ENCODE data around the gene ELN.

The ELN gene

DNA sequence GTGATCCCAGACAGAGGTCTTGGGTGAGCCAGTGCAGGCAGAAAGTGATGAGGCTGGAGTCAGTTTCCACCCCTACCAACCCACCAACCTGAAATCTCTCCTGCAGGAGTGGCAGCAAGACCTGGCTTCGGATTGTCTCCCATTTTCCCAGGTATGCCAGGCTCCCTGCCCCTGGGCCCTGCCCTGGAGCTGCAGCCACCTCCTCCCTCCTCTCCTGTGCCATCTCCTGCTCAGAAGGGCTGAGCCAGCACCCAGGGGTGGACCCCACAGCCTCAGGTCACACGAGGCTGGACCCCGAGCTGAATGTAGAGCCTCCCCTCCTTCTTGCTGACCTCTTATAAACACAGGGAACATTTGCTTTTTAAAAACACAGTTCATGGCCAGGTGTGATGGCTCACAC is 38.7 kb downstream of the ELN start:
- DNase-seq = no peak

- no peak for DNase-seq
Observed at GRCh38 chr7:74068378-74069085, 40.6 kb downstream of the ELN start.

GRCh38 chr7:74069086-74069541 is 41.1 kb downstream of the ELN start:
- DNase-seq = no peak

- DNase-seq = no peak
Observed at GRCh38 chr7:74069790-74070618, 42.0 kb downstream of the ELN start.

GRCh38 chr7:74070619-74070921 is 42.6 kb downstream of the ELN start:
- no peak for DNase-seq

DNA sequence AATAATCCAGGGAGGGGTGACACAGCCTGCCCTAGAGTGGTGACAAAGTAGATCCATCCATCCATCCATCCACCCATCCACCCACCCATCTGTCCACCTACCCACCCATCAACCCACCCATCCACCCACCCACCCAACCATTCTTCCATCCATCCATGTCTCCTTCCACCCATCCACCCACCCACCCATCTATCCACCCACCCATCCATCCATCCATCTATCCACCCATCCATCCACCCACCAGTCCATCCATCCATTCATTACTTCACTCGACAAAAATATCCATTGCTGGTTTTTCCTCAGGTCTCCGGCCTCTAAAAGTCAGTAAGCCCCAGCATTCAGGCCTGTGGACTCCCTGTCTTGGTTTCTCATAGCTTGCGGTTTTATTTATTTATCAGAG is 43.1 kb downstream of the ELN start:
- DNase-seq = no peak

DNA sequence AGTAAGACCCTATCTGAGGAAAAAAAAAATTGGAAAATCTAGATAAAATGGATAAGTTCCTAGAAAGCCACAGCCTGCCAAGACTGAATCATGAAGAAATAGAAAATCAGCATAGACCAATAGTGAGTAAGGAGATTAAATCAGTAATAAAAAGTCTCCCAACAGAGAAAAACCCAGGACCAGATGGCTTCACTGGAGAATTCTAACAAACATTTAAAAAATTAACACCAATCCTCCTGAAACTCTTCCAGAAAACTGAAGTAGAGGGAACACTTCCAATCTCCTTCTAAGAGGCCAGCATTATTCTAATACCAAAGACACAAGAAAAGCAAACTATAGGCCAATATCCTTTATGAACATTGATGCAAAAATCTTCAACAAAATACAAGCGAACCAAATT is 46.8 kb downstream of the ELN start:
- DNase-seq = no peak

- DNase-seq = no peak
Observed at GRCh38 chr7:74078461-74078860, 50.5 kb downstream of the ELN start.

GRCh38 chr7:74082770-74083116 is 54.8 kb downstream of the ELN start:
- no peak for DNase-seq

DNA sequence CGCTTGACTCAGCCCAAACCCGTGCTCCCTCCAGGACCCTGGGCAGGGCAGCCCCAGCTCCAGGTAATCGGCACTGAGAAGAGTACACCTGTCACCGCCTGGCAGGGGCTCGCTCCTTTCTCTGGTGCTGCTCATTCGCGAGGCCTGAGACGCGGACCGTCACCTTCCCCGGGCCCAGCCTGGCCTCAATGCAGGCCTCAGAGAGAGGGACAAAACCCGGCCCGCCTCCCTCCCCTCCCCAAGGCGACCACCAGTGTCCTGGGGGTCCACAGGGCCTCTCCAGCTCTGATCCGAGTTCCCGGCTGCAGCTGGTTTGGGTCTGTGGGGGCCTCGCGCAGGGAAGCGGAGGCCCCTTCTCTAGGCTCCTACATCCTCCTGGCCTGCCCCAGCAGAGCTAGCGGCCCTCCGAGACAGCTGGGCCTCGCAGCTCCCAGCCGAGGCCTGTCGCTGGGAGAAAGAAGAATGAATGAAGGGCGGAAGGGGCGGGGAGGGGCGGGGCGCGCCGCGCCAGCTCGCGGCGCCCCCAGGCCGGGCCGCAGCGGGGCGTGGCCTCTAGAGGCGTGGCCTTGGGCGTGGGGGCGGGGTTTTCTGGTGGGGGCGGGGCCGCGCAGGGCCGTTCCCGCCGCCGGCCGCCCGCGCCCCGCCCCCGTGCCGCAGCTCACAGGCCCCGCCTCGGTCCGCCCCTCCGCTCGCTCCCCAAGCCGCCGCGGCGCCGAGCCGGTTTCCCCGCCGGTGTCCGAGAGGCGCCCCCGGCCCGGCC is 55.3 kb downstream of the ELN start, which contains the start of gene LIMK1:
TSS of gene LIMK1 (plus strand) at position 688 of the 760 bp plus-strand sequence. CDS start 187 bp downstream, outside the sequence.
- peak; percentile 80 for DNase-seq

DNA sequence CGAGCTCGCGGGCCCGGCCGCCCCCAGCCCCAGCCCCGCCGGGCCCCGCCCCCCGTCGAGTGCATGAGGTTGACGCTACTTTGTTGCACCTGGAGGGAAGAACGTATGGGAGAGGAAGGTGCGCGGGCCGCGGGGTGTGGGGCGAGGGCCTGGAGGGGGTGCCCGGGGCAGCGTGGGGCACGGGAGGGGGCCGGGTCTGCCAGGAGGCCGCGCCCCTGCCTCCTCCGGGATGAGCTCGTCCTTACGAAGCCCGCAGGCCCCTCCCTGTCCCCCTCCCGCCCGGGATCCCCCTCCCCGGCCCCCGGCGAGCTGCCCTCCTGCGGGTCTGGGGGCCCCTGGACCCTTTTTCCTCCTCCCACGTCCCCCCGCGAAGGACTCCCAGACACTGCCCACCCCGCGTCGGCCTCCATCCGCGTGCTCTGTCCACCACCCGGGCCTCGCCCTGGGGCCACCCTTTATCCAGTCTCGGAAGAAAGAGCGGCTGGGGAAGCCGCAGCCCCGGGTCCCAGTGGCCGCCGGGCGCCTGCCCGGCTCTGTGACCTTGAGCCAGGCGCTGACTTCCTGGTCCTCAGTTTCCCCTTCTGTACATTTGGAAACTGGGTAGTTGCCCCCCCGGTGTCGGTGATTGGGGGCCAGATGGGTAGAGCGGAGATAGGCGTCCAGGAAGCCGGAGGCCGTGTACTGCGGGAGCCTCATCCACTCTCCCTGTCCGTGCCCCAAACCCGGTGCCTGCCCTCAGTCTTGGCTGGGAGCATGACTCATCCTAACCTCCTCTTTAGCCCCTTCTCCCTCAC is 56.2 kb downstream of the ELN start:
- DNase-seq = peak; percentile 55

- no peak for DNase-seq
Observed at GRCh38 chr7:74084722-74085578, 57.0 kb downstream of the ELN start.

DNA sequence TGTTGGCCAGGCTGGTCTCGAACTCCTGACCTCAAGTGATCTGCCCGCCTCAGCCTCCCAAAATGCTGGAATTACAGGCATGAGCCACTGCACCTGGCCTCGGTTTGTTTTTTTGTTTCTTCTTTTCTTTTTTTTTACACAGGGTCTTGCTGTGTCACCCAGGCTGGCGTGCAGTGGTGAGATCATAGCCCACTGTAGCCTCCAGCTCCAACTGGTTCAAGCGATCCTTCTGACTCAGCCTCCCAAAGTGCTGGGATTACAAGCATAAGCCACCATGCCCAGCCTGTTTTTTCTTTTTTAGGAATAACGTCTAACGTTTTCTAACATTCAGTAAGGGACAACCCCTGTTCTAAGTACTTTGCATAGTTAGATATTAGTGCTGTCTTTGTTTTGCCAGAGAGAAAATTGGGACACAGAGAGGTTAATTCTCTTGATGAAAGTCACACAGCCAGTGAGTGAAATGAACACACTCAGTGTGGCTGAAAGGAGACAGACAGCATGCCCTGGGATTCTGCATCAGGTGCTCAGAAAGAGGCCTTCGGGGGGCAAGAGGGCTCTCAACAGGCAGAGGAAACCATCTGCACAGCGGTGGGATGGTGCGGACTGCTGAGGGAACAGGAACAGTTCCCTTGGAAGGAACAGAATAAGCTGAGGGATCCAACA is 59.9 kb downstream of the ELN start:
- no peak for DNase-seq

GRCh38 chr7:74092321-74092963 is 64.5 kb downstream of the ELN start:
- DNase-seq = no peak

- no peak for DNase-seq
Observed at GRCh38 chr7:74092964-74093471, 65.0 kb downstream of the ELN start.

DNA sequence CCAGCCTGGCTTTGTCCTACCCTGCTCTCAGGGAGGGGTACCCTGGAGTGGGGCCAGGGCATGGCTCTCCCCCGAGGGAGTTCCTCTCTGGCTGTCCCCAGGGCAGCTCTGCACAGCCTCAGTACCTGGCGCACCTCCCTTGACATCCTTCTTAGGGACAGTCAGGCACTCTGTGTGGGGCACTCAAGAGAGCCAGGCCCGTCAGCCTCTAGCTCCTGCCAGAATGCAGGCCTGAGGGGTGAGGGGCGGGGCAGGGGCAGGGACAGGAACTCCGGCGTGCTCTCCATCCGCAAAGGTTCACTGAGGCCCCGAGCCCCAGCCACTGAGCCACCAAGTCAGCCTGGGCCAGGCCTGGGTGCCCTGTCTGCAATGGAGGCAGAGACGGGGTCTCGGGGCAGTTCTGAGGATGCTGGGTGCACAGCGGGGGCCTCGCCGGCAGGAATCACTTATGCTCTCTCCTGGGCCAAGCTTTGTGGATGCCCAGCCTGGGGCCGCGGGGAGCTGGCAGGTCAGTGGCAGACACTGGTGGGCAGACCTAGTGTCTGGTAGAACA is 65.8 kb downstream of the ELN start:
- no peak for DNase-seq

DNA sequence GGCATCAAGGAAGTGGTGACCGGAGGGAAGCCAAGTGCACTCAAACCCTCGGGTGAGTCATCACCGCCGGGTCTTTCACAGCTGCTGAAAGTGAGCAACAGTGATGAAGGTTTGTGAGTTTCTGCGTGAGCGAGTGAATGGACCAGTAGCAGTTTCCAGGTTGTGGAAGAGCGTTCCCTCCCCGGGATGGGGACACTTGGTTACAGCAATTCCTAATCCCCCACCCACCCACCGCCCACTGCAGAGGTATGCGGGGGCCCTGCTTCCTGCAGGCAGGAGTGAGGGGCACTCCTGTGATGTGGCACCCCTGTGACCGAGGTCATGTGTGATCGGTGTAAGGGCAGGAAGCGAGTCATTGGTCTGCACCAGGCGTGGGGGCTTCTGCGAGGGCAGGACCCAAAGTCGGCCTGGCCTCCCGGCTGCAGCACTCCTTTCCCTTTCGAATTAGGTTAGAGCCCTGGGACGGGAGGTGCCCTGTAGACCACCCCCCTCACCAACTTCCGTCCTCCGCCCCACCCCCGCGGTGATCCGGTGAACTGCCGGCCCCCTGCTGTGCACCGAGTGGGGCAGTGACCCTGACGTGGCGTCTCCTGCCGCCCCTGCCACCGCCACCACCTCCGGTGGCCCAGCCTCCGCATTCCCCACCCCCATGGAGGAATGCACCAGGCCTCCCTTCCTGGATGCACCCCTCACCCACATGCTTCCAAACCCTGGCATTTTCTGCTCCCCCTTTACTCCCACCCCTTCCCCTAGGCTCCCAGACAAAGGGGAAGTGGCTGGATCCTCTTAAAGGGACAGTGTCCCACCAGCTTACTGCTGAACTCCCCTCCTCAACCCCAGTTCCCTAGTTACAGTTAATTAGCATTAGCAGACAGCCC is 66.5 kb downstream of the ELN start:
- DNase-seq = peak; percentile 95

DNA sequence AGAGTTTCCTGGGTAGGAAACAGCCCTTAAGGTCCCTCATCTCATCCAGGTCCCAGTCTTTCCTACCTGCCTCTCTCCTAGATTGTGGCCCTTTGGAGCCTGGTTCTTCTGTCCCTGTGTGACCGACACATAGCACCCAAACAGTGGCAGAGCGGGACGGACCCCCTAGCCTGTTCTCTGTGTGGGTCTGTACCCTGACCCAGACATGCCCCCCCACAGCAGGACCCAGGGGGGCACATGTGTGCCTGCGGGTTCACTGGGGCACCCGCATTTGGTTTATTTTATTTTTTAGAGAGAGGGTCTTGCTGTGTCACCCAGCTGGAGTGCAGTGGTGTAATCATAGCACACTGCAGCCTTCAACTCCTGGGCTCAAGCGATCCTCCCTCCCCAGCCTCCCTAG is 67.2 kb downstream of the ELN start:
- no peak for DNase-seq

DNA sequence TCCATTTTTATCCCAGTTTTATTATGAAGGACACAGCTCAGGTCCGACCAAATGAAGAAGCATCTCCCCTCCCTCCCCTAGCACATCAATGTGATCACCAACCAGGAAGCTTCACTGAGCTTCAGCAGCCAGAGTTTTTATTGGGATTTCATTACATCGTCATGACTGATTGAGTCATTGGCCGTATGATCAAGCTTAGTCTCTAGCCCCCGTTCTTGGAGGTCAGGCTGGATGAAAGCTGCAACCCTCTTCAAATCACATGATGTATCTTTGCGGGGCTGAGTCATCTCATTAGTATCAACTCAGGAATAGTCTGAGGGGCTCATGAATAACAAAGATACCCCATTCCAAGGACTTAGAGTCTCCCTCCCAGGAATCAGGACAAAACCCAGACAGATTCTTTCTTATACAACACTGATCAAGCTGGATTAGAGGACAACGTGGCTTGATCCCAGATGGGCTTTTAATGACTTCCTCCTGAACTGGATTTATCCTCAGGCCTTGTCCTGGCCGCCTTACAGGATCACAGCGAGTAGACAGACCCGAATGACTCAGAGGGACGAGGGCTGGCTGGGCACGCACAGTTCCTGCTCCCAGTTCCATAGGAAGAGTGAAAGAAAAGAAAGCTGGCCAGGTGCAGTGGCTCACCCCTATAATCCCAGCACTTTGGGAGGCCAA is 70.1 kb downstream of the ELN start:
- DNase-seq = peak; percentile 95

Measured in fibroblast of skin of right biceps (primary cell).